B cell (primary cell): Measurements from ENCODE around the gene CFAP119. TPM values are rescaled to one million over a fixed set of nuclear protein-coding genes. Genes with fewer than 3 reads are reported as not detected.

Experiments used
- ATAC-seq: fragments of 200-7000 bp; cut with Tn5 transposase; one replicate; pipeline ENCODE4 v1.10.0; 2021; ENCODE audit warnings: low read depth, mild to moderate bottlenecking, moderate number of reproducible peaks, moderate library complexity
- CTCF ChIA-PET: fragments of 350-600 bp; sonication (Branson Sonifier 250); formaldehyde crosslinking; loops from one replicate; lab custom pipeline; 2021; ENCODE audit warnings: antibody characterized with exemption, inconsistent platforms; lab: Charles Lee
- POLR2A ChIA-PET: fragments of 350-600 bp; sonication (Branson Sonifier 250); formaldehyde crosslinking; loops from one replicate; lab custom pipeline; 2021; ENCODE audit warnings: antibody characterized with exemption; lab: Charles Lee
- DNase-seq: peaks from one replicate; pipeline ENCODE4 v3.0.0; 2013
- H2AFZ ChIP-seq: 2 replicates; pipeline ENCODE4 v1.6.1; 2012; ENCODE audit warnings: mild to moderate bottlenecking, low read depth, low read length; ENCODE audit not compliant: insufficient read depth, poor library complexity, severe bottlenecking
- H3K27ac ChIP-seq, 2 donors: 1 replicate in 1 of 2; 2 replicates in 1 of 2; pipeline ENCODE4 v1.5.1; 2012 to 2013; ENCODE audit warnings: low read length in 2 of 2, mild to moderate bottlenecking in 2 of 2, moderate library complexity in 1 of 2
- H3K27me3 ChIP-seq, 4 experiments: fragments of 200-600 bp in 1 of 4; sonication (generic) in 1 of 4; replicated peaks in 1 of 4; 1 replicate in 2 of 4; 2 replicates in 2 of 4; pipeline versions ENCODE4 v1.6.1 to v1.7.0; 2013 to 2016; ENCODE audit warnings: low read length in 3 of 4, mild to moderate bottlenecking in 2 of 4, mixed read lengths in 1 of 4, moderate library complexity in 1 of 4; ENCODE audit not compliant: insufficient read depth in 4 of 4, control insufficient read depth in 3 of 4; ENCODE audit errors: control extremely low read depth in 1 of 4
- H3K36me3 ChIP-seq, 2 experiments: replicated peaks in 1 of 2; 1 replicate in 1 of 2; 2 replicates in 1 of 2; pipeline versions ENCODE4 v1.6.1 to v1.7.1; 2013; ENCODE audit warnings: low read length in 1 of 2; ENCODE audit not compliant: insufficient read depth in 2 of 2, control insufficient read depth in 1 of 2; ENCODE audit errors: control extremely low read depth in 1 of 2, extremely low read depth in 1 of 2
- H3K4me1 ChIP-seq, 2 donors: fragments of 200-600 bp in 1 of 2; sonication (generic) in 1 of 2; 1 replicate in 1 of 2; 2 replicates in 1 of 2; pipeline versions ENCODE4 v1.5.1 to v1.6.1; 2013 to 2017; ENCODE audit warnings: low read length in 2 of 2; ENCODE audit not compliant: control insufficient read depth in 2 of 2, insufficient read depth in 2 of 2
- H3K4me2 ChIP-seq: replicated peaks from 2 replicates; pipeline ENCODE3; 2012; ENCODE audit warnings: mild to moderate bottlenecking, low read depth, low read length; ENCODE audit not compliant: poor library complexity, severe bottlenecking
- H3K4me3 ChIP-seq, 5 experiments: fragments of 200-600 bp in 1 of 5; sonication (generic) in 1 of 5; 1 replicate in 3 of 5; 2 replicates in 2 of 5; pipeline versions ENCODE4 v1.5.1 to v1.7.0; 2011 to 2016; ENCODE audit warnings: low read length in 4 of 5, mild to moderate bottlenecking in 4 of 5, low read depth in 2 of 5, control low read depth in 1 of 5, moderate library complexity in 1 of 5; ENCODE audit not compliant: insufficient read depth in 1 of 5; ENCODE audit errors: control extremely low read depth in 1 of 5, extremely low read depth in 1 of 5
- H3K79me2 ChIP-seq: fragments of 200-600 bp; sonication (generic); one replicate; pipeline ENCODE4 v1.6.0; 2016; ENCODE audit warnings: low read length; ENCODE audit not compliant: control insufficient read depth, insufficient read depth
- H3K9ac ChIP-seq: fragments of 200-600 bp; sonication (generic); 2 replicates; pipeline ENCODE4 v1.6.1; 2017; ENCODE audit warnings: mild to moderate bottlenecking, low read length, moderate library complexity
- H3K9me3 ChIP-seq, 3 donors: one replicate each; pipeline versions ENCODE4 v1.6.1 to v1.7.1; 2013; ENCODE audit warnings: low read length in 2 of 3; ENCODE audit not compliant: control insufficient read depth in 2 of 3, insufficient read depth in 1 of 3; ENCODE audit errors: control extremely low read depth in 1 of 3
- H4K20me1 ChIP-seq: 2 replicates; pipeline ENCODE4 v1.6.0; 2012; ENCODE audit warnings: mild to moderate bottlenecking, low read length; ENCODE audit not compliant: insufficient read depth, control insufficient read depth, poor library complexity, severe bottlenecking
- H3K27ac Mint-ChIP-seq: one replicate; pipeline ENCODE4 v1.8.0; 2021; ENCODE audit warnings: mixed read lengths
- H3K27me3 Mint-ChIP-seq: one replicate; pipeline ENCODE4 v1.8.0; 2021; ENCODE audit warnings: mixed read lengths
- H3K4me1 Mint-ChIP-seq: one replicate; pipeline ENCODE4 v1.8.0; 2021; ENCODE audit warnings: mixed read lengths
- H3K4me3 Mint-ChIP-seq: one replicate; pipeline ENCODE4 v1.8.0; 2021; ENCODE audit warnings: mixed read lengths
- H3K9me3 Mint-ChIP-seq: one replicate; pipeline ENCODE4 v1.8.0; 2022; ENCODE audit warnings: mixed read lengths; ENCODE audit not compliant: insufficient read depth
- EZH2 ChIP-seq: IDR thresholded peaks from 2 replicates; pipeline ENCODE4 v1.6.1; 2012; ENCODE audit warnings: borderline replicate concordance, low read depth, mild to moderate bottlenecking, moderate library complexity, low read length; ENCODE audit not compliant: insufficient read depth, poor library complexity, severe bottlenecking
- WGBS: methylation state at CpG from one replicate; pipeline ENCODE4 v1.1.5; 2013; ENCODE audit warnings: missing lambda C conversion rate; ENCODE audit not compliant: insufficient coverage; 5-methylcytosine and 5-hydroxymethylcytosine counted together
- intact Hi-C: fragments of 100-400 bp; cut with micrococcal nuclease; formaldehyde crosslinking; loops from one replicate; pipeline ENCODE4 v1.10.0; 2022
- polyA plus RNA-seq: library from polyadenylated mRNA; depleted of rRNA; stranded (reverse); fragments of >200 nt; gene quantifications from 2 replicates; pipeline ENCODE4 v1.2.3, GENCODE V29; 2012
- total RNA-seq, 2 donors: library from RNA; stranded (reverse); fragments of 120-200 nt in 1 of 2; gene quantifications; 1 replicate in 1 of 2; 2 replicates in 1 of 2; pipeline versions ENCODE4 v1.2.3 to v1.2.4, GENCODE V29; 2013 to 2022
- TF ChIP-seq, protein P1 (sequence below): fragments of 200-600 bp; IDR thresholded peaks from one replicate; pipeline ENCODE4 v1.8.0; 2022; ENCODE audit warnings: antibody characterized with exemption, mild to moderate bottlenecking

The CFAP119 gene
- total and polyA plus RNA-seq, 2 donors (not counting 1 experiment from before 2014, with no cell fraction given), result 8.5 to 11.7 TPM

GRCh38 chr16:30783280-30784109 is 21.6 kb upstream of the CFAP119 start:
- Histone ChIP-seq H2AFZ (no peak overlapping the region), H3K36me3 (no peaks in the 10 kb centered on the region), H3K79me2 (no peaks in the 10 kb centered on the region), H3K4me1 (peaks cover 16 to 20% of the 10 kb centered on the region in 2 donors), H3K4me3 (no peak overlapping the region), H3K4me2 (no peak overlapping the region), H4K20me1 (no peaks in the 10 kb centered on the region), H3K9me3 (no peaks in the 10 kb centered on the region), H3K9ac (no peak overlapping the region), H3K27me3 (peaks cover 0 to 17% (median 6%) of the 10 kb centered on the region in 4 experiments), H3K27ac (no peak overlapping the region)
- peaks cover 15% of the 10 kb centered on the region for H3K27me3 Mint-ChIP-seq
- ChIA-PET CTCF (no interaction called here), POLR2A (interaction anchor here (0.5 to 1.2 kb wide), 2 partner anchors 45 to 121 kb away, joined by 3 to 5 read pairs; no protein-coding TSS in a partner anchor)
- DNase-seq, result no peak
- H3K9me3 Mint-ChIP-seq, result no peaks in the 10 kb centered on the region
- H3K4me1 Mint-ChIP-seq, result peaks cover 17% of the 10 kb centered on the region
- no peak overlapping the region for H3K4me3 Mint-ChIP-seq
- ATAC-seq, result no peak
- TF ChIP-seq, protein P1, sequence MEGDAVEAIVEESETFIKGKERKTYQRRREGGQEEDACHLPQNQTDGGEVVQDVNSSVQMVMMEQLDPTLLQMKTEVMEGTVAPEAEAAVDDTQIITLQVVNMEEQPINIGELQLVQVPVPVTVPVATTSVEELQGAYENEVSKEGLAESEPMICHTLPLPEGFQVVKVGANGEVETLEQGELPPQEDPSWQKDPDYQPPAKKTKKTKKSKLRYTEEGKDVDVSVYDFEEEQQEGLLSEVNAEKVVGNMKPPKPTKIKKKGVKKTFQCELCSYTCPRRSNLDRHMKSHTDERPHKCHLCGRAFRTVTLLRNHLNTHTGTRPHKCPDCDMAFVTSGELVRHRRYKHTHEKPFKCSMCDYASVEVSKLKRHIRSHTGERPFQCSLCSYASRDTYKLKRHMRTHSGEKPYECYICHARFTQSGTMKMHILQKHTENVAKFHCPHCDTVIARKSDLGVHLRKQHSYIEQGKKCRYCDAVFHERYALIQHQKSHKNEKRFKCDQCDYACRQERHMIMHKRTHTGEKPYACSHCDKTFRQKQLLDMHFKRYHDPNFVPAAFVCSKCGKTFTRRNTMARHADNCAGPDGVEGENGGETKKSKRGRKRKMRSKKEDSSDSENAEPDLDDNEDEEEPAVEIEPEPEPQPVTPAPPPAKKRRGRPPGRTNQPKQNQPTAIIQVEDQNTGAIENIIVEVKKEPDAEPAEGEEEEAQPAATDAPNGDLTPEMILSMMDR, result no peak
- no peak for TF ChIP-seq EZH2
- intact Hi-C loops, result no loop called here
- WGBS, result 97% methylated on average over 55 of the region's 57 CpGs
- no peak overlapping the region for H3K27ac Mint-ChIP-seq
